ENCODE results near the gene ATG16L1.

- no peak for TF ChIP-seq CTCF (IDR thresholded peaks at IDR 0.05 in 4 of 5, conservative IDR thresholded peaks at IDR 0.05 in 1 of 5)
- TF ChIP-seq POLR2A (IDR thresholded peaks at IDR 0.05): no peak
Observed at GRCh38 chr2:233326500-233326899, 75.0 kb downstream of the ATG16L1 start.

Measured in gastrocnemius medialis (tissue), 4 donors.